GM21447 (cell line): Measurements from ENCODE around the gene ADAMTSL5.
"Not testable (repeated sequence)": the region's sequence is repeated elsewhere in the genome, so short reads cannot be mapped to it uniquely, and the experiment has no call there.

Experiments
- ATAC-seq: cut with Tn5 transposase; IDR thresholded peaks from one replicate; pipeline ENCODE4 v1.9.1; 2021; ENCODE audit not compliant: unreplicated experiment

The ADAMTSL5 gene

GRCh38 chr19:1481893-1482360 is 30.9 kb downstream of the ADAMTSL5 start:
- ATAC-seq = no peak

GRCh38 chr19:1481224-1481892 is 31.5 kb downstream of the ADAMTSL5 start:
- ATAC-seq = no peak

GRCh38 chr19:1478934-1479707 is 33.7 kb downstream of the ADAMTSL5 start, which contains the start of gene C19orf25:
Gene C19orf25, minus strand, starts transcription at chr19:1479215. Its CDS starts 312 bp downstream, at chr19:1478903.
- peak; percentile 86 for ATAC-seq

GRCh38 chr19:1477056-1477455 is 35.8 kb downstream of the ADAMTSL5 start:
- ATAC-seq = not testable (repeated sequence)

- no peak for ATAC-seq
Observed at GRCh38 chr19:1475751-1476437, 36.9 kb downstream of the ADAMTSL5 start.

- no peak for ATAC-seq
Observed at GRCh38 chr19:1474765-1475351, 38.0 kb downstream of the ADAMTSL5 start.

- no peak for ATAC-seq
Observed at GRCh38 chr19:1474011-1474764, 38.6 kb downstream of the ADAMTSL5 start.

- ATAC-seq = no peak
Observed at GRCh38 chr19:1473085-1473851, 39.6 kb downstream of the ADAMTSL5 start.

GRCh38 chr19:1472231-1473084 is 40.4 kb downstream of the ADAMTSL5 start:
- no peak for ATAC-seq

- ATAC-seq = no peak
Observed at GRCh38 chr19:1471515-1472160, 41.2 kb downstream of the ADAMTSL5 start.

GRCh38 chr19:1471010-1471514 is 41.8 kb downstream of the ADAMTSL5 start:
- no peak for ATAC-seq

- ATAC-seq = no peak
Observed at GRCh38 chr19:1470305-1471009, 42.4 kb downstream of the ADAMTSL5 start.

- no peak for ATAC-seq
Observed at GRCh38 chr19:1470055-1470304, 42.8 kb downstream of the ADAMTSL5 start.

- ATAC-seq = no peak
Observed at GRCh38 chr19:1469255-1470054, 43.4 kb downstream of the ADAMTSL5 start.

- ATAC-seq = no peak
Observed at GRCh38 chr19:1468821-1469254, 44.0 kb downstream of the ADAMTSL5 start.

- no peak for ATAC-seq
Observed at GRCh38 chr19:1468274-1468820, 44.5 kb downstream of the ADAMTSL5 start.
